Vagina (tissue), 2 donors: ENCODE results near the gene SLC6A7. TPM values are rescaled to one million over a fixed set of nuclear protein-coding genes. Genes with fewer than 3 reads are reported as not detected.

Source experiments
- DNase-seq, 2 donors: peaks; one replicate each; pipeline ENCODE4 v3.0.0-alpha.2; 2017; ENCODE audit errors: extremely low spot score in 2 of 2
- H3K27ac ChIP-seq: fragments of 200-600 bp; sonication (generic); one replicate; pipeline ENCODE4 v1.5.1; 2019
- H3K27me3 ChIP-seq: fragments of 200-600 bp; sonication (generic); one replicate; pipeline ENCODE4 v1.5.1; 2019
- H3K36me3 ChIP-seq, 2 donors: fragments of 200-600 bp; sonication (generic); one replicate each; pipeline ENCODE4 v1.5.1; 2017 to 2019
- H3K4me1 ChIP-seq: fragments of 200-600 bp; sonication (generic); one replicate; pipeline ENCODE4 v1.5.1; 2019
- H3K4me3 ChIP-seq, 2 donors: fragments of 200-600 bp; sonication (generic); 1 replicate in 1 of 2; 2 replicates in 1 of 2; pipeline ENCODE4 v1.5.1; 2016 to 2019
- H3K9me3 ChIP-seq: fragments of 200-600 bp; sonication (generic); one replicate; pipeline ENCODE4 v1.5.1; 2019
- POLR2A ChIP-seq, 2 donors: fragments of 450-650 bp; IDR thresholded peaks; one replicate each; pipeline ENCODE4 v1.6.1; 2017; ENCODE audit warnings: antibody characterized with exemption in 2 of 2, mild to moderate bottlenecking in 2 of 2, moderate library complexity in 2 of 2
- POLR2AphosphoS5 ChIP-seq, 2 donors: sonication (generic); formaldehyde crosslinking; IDR thresholded peaks; one replicate each; pipeline ENCODE4 v1.9.0; 2017; ENCODE audit warnings: antibody characterized with exemption in 2 of 2, mild to moderate bottlenecking in 2 of 2, low read depth in 1 of 2; ENCODE audit not compliant: insufficient read depth in 1 of 2
- intact Hi-C: fragments of 100-400 bp; cut with DNase I; formaldehyde crosslinking; loops from one replicate; pipeline ENCODE4 v1.15.1; 2023
- total RNA-seq: library from RNA; depleted of rRNA; stranded (reverse); fragments of >200 nt; gene quantifications from one replicate; pipeline ENCODE4 v1.2.3, GENCODE V29; 2016
- TF ChIP-seq, protein P1 (sequence below), 3 experiments: fragments of 450-650 bp in 2 of 3; fragments of 200-600 bp in 1 of 3; sonication (generic) in 1 of 3; IDR thresholded peaks; one replicate each; pipeline ENCODE4 v1.5.1; 2017 to 2019; ENCODE audit warnings: antibody characterized with exemption in 3 of 3, mild to moderate bottlenecking in 2 of 3, moderate library complexity in 2 of 3

The SLC6A7 gene
- total RNA-seq, 1 donor from 2014 or later, result 0.25 TPM

DNA sequence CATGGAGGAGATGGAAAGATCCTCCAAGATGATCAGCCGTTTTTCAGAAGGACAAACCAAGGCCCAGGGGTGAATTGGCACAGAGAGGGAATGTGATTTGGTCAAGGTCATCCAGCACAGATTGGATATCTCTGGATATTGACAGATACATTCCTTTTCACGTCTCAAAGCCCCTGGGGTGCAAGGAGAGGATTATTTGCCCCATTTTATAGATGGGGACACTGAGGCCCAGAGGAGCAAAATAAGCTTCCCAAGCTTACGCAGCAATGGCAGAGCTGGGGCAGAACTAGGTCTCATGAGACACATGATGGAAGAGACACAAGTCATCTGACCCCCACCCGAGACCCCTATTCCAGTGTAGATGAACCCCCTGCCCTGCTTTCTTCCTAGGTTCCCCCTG lies 33.3 kb upstream of the SLC6A7 start:
- Histone ChIP-seq H3K9me3 (no peaks in the 10 kb centered on the region), H3K27me3 (no peaks in the 10 kb centered on the region), H3K4me1 (peaks cover 56% of the 10 kb centered on the region), H3K36me3 (no peaks in the 10 kb centered on the region), H3K4me3 (peak overlapping the region; percentile 0 to 57), H3K27ac (peak overlapping the region; percentile 83)
- TF ChIP-seq POLR2AphosphoS5 (IDR thresholded peaks at IDR 0.05; ENCODE audit: insufficient read depth in 1 of 2, low read depth in 1 of 2) (no peak), POLR2A (IDR thresholded peaks at IDR 0.05) (no peak)
- TF ChIP-seq, protein P1, sequence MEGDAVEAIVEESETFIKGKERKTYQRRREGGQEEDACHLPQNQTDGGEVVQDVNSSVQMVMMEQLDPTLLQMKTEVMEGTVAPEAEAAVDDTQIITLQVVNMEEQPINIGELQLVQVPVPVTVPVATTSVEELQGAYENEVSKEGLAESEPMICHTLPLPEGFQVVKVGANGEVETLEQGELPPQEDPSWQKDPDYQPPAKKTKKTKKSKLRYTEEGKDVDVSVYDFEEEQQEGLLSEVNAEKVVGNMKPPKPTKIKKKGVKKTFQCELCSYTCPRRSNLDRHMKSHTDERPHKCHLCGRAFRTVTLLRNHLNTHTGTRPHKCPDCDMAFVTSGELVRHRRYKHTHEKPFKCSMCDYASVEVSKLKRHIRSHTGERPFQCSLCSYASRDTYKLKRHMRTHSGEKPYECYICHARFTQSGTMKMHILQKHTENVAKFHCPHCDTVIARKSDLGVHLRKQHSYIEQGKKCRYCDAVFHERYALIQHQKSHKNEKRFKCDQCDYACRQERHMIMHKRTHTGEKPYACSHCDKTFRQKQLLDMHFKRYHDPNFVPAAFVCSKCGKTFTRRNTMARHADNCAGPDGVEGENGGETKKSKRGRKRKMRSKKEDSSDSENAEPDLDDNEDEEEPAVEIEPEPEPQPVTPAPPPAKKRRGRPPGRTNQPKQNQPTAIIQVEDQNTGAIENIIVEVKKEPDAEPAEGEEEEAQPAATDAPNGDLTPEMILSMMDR (IDR thresholded peaks at IDR 0.05), result no peak
- no peak for DNase-seq
- intact Hi-C loops, result no loop called here

DNA sequence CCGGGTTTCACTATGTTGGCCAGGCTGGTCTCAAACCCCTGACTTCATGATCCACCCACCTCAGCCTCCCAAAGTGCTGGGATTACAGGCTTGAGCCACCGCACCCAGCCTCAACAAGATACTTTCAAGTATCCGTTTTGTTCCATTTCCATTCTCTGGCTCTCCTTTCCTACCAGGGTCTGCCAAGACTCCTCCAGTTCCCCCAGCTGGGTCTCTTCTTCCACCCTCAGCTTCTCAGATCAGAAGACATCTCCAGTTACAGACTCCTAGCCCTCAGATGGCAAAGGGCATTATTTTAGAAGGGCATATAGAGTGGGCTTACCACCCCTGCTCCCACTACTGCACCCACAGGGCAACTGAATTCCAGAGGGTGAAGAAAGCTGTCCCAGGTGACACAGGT lies 32.7 kb upstream of the SLC6A7 start:
- no peaks in the 10 kb centered on the region for H3K27me3 ChIP-seq
- peak overlapping the region; percentile 83 for H3K27ac ChIP-seq
- DNase-seq, result no peak
- no peak for TF ChIP-seq POLR2AphosphoS5 (IDR thresholded peaks at IDR 0.05; ENCODE audit: insufficient read depth in 1 of 2, low read depth in 1 of 2)
- TF ChIP-seq, protein P1 (IDR thresholded peaks at IDR 0.05), result no peak
- no peak for TF ChIP-seq POLR2A (IDR thresholded peaks at IDR 0.05)
- no peaks in the 10 kb centered on the region for H3K36me3 ChIP-seq
- intact Hi-C loops, result no loop called here
- H3K9me3 ChIP-seq, result no peaks in the 10 kb centered on the region
- H3K4me1 ChIP-seq, result peaks cover 61% of the 10 kb centered on the region
- H3K4me3 ChIP-seq, result no peak overlapping the region

DNA sequence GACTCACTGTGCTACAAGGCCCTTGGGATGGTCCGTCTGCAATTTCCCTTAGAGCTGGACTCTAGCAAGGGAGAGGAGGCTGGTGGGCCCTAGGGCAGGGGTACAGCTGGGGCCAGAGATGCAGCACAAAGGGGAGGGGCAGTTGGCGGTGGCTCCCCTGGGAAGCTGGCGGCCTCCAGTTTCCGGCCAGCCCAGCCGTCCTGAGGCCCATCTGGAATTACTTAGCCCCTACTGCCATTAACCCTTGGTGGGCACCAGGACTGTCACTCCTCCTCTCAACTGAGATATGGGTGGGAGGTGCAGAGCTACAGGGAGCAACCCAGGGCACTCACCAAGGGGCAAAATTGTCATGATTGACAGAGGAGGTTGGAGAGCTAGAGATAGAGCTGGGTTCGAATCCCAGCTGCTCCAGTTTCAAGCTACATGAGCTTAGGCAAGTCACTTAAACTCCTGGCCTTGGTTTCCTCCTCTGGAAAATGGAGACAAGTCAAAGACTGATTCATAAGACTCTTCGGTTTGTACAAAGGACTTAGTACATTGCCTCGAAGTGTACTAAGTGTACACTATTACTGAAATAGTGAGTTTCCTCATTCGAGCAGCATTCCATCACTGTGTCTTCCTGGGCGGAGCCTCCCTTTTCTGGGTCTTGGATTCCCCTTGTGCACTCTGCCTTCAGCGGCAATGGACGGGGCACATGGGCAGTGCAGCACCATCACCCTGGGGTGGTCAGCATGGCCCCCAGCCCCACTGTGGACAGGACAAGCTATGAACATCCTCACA lies 31.5 kb upstream of the SLC6A7 start:
- H3K36me3 ChIP-seq, result no peaks in the 10 kb centered on the region
- no peak for DNase-seq
- TF ChIP-seq POLR2AphosphoS5 (IDR thresholded peaks at IDR 0.05; ENCODE audit: insufficient read depth in 1 of 2, low read depth in 1 of 2) (peak in 1 of 2 donors; percentile 48), POLR2A (IDR thresholded peaks at IDR 0.05) (no peak)
- TF ChIP-seq, protein P1 (IDR thresholded peaks at IDR 0.05), result no peak
- peaks cover 69% of the 10 kb centered on the region for H3K4me1 ChIP-seq
- H3K27me3 ChIP-seq, result no peaks in the 10 kb centered on the region
- H3K9me3 ChIP-seq, result no peaks in the 10 kb centered on the region
- peak overlapping the region; percentile 83 for H3K27ac ChIP-seq
- peak overlapping the region in 1 of 2 donors; percentile 13 for H3K4me3 ChIP-seq
- intact Hi-C loops, result no loop called here

DNA sequence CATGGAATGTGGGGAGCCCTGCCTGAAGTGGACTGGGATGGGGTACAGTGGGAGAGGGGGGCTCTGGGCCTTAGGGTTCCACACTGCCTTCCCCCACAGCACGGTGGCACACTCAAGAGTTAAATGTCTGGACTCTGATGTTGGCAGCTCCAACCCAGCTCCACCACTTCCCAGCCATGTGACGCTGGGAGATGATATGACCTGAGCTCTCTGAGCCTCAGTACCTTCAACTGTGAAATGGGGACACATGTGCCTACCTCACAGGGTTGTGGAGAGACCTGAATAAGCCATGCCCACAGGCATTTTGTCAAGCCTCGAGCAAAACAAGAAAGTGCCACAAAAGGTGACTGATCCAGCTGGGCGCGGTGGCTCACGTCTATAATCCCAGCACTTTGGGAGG lies 30.8 kb upstream of the SLC6A7 start:
- intact Hi-C loops, result no loop called here
- Histone ChIP-seq H3K9me3 (no peaks in the 10 kb centered on the region), H3K36me3 (no peaks in the 10 kb centered on the region), H3K4me3 (no peak overlapping the region), H3K27ac (peak overlapping the region; percentile 83), H3K4me1 (peaks cover 75% of the 10 kb centered on the region), H3K27me3 (no peaks in the 10 kb centered on the region)
- TF ChIP-seq POLR2AphosphoS5 (IDR thresholded peaks at IDR 0.05; ENCODE audit: insufficient read depth in 1 of 2, low read depth in 1 of 2) (no peak), POLR2A (IDR thresholded peaks at IDR 0.05) (no peak)
- TF ChIP-seq, protein P1 (IDR thresholded peaks at IDR 0.05), result no peak
- no peak for DNase-seq

DNA sequence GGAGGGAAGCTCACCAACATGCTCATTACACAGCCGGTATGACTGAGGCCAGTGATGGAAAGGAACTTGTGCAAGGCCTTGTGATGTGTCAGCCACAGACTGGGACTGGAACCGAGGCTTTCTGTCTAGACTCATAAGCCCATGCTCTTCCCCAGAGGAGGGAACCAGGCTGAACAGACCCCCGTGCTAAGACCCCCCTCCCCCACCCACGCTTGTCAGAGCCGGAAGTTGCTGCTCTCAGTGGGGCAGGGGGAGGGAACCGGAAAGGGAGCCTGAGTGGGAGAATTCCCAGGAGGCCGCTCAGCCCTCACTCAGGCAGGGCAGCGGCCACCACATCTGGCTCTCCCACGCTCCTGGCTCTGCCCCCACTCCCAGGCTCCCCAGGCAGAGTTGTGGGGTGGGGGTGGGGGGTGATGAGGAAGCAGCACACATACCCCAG lies 30.1 kb upstream of the SLC6A7 start:
- no peak for DNase-seq
- no peak for TF ChIP-seq POLR2A (IDR thresholded peaks at IDR 0.05)
- no peak for TF ChIP-seq POLR2AphosphoS5 (IDR thresholded peaks at IDR 0.05; ENCODE audit: insufficient read depth in 1 of 2, low read depth in 1 of 2)
- TF ChIP-seq, protein P1 (IDR thresholded peaks at IDR 0.05), result no peak
- Histone ChIP-seq H3K27ac (peak overlapping the region; percentile 83), H3K4me3 (no peak overlapping the region), H3K27me3 (no peaks in the 10 kb centered on the region), H3K9me3 (no peaks in the 10 kb centered on the region), H3K4me1 (peaks cover 80% of the 10 kb centered on the region), H3K36me3 (no peaks in the 10 kb centered on the region)
- intact Hi-C loops, result loop anchor here (5.0 kb wide), 1 partner anchor 58 kb away; no protein-coding TSS in a partner anchor
